Hematopoietic multipotent progenitor cell treated with erythropoietin and hydrocortisone succinate and interleukin-3 and kit ligand, for 4 days (in vitro differentiated cells): ENCODE measurements around the gene MRPL11.

ENCODE experiments used
- DNase-seq: peaks from one replicate; pipeline ENCODE4 v3.0.0-alpha.2; 2015

The MRPL11 gene

GRCh38 chr11:66438504-66439466 lies at the start of gene MRPL11:
TSS of gene MRPL11 (minus strand) at chr11:66438848. CDS start at chr11:66438754, 94 bp downstream.
- peak; percentile 97 for DNase-seq

- DNase-seq, result no peak
Measured at GRCh38 chr11:66484806-66485380, 46.2 kb upstream of the MRPL11 start.

DNA sequence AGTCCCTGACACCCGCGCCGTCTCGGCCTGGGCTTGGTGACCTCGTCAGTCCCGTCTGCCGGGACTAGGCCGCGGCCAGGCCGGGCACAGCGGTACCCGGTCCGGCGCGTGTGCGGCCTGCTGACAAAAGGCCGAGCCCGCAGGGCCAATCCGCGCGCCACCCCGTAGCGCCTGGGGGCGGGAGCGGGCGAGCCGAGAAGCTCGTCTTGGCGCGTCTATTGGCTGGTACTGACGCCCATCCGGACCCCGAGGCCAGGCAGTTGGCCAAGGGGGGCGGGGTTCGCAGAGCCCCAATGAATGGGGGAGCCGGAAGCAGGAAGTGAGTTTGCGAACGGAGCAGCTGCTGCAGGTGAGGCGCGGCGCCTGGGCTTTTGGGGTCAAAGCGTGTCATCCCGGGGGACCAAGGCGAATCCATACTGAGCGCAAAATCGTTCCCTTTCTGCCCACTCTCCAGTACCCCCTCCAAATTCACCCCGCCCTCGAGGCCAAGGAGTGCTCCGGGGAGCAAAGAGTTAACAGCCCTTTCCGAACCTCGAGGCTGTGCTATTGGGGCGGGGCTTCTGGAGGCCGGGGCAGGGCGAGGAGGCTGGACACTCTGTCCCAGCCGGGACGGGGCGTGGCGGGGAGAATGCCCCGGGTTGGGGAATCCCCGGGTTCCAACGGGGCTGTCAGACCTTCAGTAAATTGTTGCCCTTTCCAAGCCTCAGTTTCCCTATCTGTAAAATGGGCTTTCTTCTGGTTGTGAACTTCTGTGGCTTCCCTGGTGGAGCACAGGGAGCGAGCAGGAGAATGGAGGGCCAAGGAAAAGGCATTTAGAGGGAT lies 41.7 kb upstream of the MRPL11 start, which contains the start of gene DPP3:
Gene DPP3, plus strand, starts transcription at position 318 of the 822 bp plus-strand sequence. CDS start 1,767 bp downstream, outside the sequence.
- peak; percentile 99 for DNase-seq

- DNase-seq, result peak; percentile 55
Measured at GRCh38 chr11:66479394-66480116, 40.9 kb upstream of the MRPL11 start.

GRCh38 chr11:66478729-66479393 lies 40.2 kb upstream of the MRPL11 start:
- peak; percentile 49 for DNase-seq

GRCh38 chr11:66477263-66478201 lies 38.9 kb upstream of the MRPL11 start:
- no peak for DNase-seq

DNA sequence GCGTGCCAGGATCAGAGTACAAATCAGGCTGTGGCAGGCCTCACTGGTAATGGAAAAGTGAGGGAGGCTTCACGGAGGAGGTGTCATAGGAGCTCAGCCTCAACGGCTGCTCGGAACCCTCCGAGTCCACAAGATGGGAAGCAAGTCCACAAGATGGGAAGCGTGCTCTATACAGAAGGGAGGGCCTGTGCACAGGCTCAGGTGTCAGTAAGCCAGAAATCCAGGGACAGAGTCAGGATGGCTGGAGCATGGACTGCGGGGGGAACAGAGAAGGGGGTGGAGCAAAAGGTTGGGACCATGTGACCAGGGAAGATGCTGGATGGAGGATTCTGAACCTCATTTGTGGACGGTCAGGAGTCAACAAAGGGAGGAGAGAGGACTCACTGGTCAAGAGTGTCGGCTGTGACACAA lies 38.2 kb upstream of the MRPL11 start:
- DNase-seq, result no peak

DNA sequence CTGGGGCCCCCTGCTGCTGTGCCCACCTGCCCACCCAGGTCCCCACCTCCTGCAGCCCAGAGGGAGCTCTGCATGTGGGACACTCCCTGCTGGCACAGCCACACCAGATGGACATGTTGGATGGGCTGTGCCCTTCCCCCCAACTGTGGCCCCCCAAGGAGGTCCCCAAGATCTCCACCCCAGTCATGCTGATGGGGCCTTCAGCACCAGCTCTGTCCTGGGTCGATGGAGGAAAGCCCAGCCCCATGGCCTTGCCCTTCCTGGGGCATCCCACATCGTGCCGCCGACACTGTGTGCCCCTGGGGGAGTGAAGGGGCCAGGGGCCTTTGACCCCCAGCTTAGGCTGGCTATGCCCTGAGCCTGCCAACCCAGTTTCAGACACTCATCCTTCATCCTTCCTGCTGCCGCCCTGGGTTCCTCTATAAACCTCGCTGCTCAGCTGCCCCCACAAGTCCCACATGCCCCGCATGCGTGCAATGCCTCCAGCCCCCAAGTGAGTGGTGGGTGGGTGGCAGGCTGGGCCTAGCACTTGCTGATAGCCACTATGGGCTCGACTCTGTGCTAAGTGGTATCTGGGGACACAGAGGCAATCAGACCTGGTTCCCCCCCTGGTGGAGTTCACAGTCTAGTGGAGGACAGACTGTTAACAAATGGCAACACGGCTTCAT lies 37.7 kb upstream of the MRPL11 start:
- DNase-seq, result no peak

DNA sequence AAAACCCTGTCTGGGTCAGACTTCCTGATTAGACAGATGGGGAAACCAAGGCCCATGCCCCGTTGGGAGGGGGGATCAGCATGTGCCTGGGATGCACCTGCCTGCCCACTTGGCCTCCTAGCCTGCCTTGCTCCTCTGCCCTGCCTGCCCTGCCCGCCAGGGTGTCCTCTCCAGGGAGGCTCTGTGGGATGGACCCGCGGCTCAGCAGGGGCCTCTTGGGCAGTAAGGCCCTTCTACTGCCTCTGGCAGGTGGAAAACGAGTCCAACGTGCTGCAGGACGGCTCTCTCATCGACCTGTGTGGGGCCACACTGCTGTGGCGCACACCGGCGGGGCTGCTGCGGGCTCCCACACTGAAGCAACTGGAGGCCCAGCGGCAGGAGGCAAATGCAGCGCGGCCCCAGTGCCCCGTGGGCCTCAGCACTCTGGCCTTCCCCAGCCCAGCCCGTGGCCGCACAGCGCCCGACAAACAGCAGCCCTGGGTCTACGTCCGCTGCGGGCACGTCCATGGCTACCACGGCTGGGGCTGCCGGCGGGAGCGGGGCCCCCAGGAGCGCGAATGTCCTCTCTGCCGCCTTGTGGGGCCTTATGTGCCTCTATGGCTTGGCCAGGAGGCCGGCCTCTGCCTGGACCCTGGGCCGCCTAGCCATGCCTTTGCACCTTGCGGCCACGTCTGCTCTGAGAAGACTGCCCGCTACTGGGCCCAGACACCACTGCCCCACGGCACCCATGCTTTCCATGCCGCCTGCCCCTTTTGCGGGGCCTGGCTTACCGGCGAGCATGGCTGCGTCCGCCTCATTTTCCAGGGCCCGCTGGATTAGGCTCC lies 36.9 kb upstream of the MRPL11 start:
- no peak for DNase-seq

DNA sequence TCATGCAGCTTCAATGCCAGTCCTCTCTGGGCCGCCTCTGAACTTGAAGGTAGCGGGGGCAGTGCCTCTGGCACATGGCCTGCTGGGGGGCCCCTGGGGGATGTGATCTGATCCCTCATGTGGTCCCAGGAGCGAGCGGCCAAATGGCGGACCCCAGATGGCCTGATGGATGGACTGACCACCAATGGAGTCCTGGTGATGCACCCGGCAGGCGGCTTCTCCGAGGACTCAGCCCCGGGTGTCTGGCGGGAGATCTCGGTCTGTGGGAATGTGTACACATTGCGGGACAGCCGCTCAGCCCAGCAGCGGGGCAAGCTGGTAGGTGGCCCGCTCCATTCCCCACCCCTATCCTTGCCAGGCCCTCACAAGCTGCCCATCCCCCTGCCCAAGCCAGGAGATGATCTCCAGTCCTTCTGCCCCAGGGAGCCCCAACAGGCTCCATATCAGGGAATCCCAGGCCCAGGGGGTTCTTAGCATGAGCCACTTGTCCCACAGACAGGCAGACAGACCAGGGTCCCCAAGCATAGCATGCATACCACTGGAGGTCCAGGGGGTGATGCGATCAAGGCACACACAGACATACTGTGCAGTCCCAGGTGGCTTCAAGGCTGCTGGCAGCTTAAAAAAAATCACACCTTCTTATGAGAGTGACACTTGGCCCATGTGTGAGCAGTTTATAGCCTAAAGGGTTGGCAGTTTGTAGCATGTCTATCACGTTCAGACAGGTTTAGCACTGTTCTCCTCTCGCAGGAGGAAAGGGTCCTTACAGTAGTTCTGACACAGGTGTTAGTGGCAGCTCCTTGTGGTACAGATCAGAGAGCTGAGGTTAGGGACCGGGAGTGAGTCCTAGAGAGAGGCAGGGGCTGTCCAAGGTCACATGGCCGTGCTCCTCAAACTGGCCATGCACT lies 35.2 kb upstream of the MRPL11 start:
- DNase-seq, result no peak

GRCh38 chr11:66473167-66473566 lies 34.5 kb upstream of the MRPL11 start:
- DNase-seq, result no peak

DNA sequence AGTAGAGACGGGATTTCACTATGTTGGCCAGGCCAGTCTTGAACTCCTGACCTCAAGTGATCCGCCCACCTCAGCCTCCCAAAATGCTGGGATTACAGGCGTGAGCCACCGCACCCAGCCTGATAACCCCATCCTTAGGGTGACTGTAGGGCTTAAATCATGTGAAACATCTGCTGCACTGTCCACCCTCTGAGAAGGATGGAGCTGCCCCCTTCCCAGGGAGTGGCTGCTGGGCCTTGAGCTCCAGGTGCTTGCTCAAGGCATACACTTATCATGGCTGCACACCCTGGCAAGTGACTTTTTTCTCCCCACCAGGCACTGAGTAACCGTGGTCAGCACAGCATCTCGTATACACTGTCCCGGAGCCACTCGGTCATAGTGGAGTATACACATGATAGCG lies 33.4 kb upstream of the MRPL11 start:
- DNase-seq, result no peak

- no peak for DNase-seq
Measured at GRCh38 chr11:66471142-66471541, 32.5 kb upstream of the MRPL11 start.

DNA sequence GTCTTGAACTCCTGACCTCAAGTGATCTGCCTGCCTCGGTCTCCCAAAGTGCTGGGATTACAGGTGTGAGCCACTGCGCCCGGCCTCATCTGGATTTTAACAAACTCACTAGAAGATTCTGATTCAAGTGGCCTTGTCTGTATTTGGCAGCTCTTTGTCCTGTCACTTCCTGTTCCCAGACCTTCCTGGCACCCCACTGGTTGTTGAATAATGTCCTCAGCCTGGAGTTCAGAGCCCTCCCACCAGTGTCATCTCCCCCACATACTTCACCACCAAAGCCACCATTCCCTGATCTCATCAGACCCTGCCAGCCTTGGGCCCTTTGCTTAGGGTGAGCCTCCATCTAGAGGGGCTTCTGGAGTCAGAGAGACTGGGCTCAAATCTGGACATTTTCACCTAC lies 31.4 kb upstream of the MRPL11 start:
- no peak for DNase-seq

DNA sequence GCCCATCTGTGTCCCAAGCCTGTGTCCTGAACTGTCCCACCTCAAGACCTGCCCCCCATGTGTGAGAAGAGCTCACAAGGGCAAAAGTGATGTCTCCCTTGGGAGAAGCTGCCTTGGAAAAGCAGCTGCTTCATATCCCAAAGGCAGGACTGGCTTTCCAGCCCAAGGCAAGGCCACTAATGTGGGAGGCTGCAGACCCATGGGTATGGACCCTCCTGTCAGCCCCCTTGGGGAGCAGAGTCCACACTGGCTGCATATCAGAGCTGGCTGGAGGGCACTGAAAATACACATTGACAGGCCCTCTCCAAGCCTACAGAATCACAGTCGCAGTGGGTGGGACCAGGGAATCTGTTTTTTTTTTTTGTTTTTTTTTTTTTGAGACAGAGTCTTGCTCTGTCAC lies 30.8 kb upstream of the MRPL11 start:
- DNase-seq, result no peak

GRCh38 chr11:66468691-66469090 lies 30.0 kb upstream of the MRPL11 start:
- DNase-seq, result no peak

GRCh38 chr11:66467756-66468155 lies 29.1 kb upstream of the MRPL11 start:
- DNase-seq, result peak; percentile 74

DNA sequence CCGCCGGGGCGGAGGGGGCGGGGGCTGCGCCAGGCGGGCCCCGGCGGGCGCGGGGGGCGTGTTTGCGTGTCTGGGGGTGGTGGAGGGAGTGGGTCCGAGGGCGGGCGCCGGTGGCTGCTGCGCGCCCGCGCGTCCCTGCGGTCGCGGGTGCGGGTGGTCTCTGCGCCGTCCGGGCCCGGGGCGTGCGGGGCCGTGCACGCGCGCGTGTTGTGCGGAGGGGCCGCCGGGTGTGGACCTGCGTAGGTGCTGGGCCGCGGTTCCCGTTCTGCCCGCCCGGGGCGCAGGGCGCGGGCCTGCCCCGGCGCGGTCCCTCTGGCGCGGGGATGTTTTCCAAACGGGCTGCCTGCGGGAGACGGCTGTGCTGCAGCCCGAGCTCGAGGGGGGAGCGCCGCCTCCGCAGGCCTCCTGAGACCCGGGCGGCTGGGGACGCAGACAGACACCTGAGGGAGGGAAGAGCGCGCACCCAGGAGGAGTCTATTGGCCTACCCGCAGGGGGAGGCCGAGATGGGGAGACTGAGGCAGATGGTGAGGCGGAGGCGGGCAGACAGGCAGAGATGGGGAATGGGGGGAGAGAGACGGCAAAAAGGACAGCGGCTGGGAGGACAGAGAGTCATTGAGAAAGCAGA lies 28.5 kb upstream of the MRPL11 start:
- DNase-seq, result peak; percentile 46
